Measurements from ENCODE around the gene BPIFB1.

- TF ChIP-seq, protein P1, sequence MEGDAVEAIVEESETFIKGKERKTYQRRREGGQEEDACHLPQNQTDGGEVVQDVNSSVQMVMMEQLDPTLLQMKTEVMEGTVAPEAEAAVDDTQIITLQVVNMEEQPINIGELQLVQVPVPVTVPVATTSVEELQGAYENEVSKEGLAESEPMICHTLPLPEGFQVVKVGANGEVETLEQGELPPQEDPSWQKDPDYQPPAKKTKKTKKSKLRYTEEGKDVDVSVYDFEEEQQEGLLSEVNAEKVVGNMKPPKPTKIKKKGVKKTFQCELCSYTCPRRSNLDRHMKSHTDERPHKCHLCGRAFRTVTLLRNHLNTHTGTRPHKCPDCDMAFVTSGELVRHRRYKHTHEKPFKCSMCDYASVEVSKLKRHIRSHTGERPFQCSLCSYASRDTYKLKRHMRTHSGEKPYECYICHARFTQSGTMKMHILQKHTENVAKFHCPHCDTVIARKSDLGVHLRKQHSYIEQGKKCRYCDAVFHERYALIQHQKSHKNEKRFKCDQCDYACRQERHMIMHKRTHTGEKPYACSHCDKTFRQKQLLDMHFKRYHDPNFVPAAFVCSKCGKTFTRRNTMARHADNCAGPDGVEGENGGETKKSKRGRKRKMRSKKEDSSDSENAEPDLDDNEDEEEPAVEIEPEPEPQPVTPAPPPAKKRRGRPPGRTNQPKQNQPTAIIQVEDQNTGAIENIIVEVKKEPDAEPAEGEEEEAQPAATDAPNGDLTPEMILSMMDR (IDR thresholded peaks at IDR 0.05; ENCODE audit: low read depth, low read length) = no peak
- no peak for TF ChIP-seq EZH2phosphoT487 (IDR thresholded peaks at IDR 0.05; ENCODE audit: low read depth)
Observed at GRCh38 chr20:33249456-33249855, 33.6 kb upstream of the BPIFB1 start.

All from OCI-LY3 (cell line).